Smooth muscle cell of the brain vasculature (primary cell): ENCODE measurements around the gene UBN1.

Experiments used
- DNase-seq: peaks from one replicate; pipeline ENCODE4 v3.0.0-alpha.2; 2012; ENCODE audit warnings: low read depth, low spot score

UBN1 gene

DNA sequence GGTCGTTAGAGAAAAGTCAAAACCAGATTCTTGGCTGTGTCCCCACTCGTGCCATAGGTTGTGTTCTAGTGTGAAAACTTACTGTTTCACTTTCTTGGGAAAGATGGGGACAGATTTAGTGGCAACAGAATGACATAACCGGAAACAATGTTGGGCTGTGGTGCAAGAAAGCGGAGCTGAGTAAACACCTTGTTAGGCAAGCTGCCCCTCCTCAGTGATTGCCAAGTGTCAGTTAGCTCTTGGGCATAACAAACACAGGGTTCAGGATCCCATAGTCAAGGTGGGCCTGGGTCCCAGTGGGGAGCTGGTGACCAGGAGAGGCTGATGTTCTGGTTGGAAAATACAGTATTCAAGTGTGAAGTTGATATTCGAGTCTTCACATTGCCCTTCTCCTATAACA, 15.4 kb downstream of the UBN1 start:
- no peak for DNase-seq

DNA sequence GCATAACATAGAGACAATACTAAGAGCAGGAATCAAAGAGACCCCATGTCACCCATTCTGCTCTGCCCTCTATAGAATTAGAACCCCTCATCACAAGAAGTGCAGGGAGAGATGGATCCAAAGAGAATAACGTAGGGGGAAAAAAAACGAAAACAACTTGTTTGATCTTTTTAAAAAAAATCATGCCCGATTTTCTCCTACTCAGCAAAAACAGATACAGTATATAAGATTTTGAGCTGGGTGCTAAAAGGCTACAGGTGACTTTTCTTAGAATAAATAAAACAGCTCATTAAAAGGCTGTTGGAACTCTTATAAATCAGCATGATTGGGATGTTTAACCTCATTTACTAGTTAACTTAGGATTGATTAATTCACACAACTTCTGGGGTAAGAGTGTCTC, 17.4 kb downstream of the UBN1 start:
- DNase-seq, result no peak

DNA sequence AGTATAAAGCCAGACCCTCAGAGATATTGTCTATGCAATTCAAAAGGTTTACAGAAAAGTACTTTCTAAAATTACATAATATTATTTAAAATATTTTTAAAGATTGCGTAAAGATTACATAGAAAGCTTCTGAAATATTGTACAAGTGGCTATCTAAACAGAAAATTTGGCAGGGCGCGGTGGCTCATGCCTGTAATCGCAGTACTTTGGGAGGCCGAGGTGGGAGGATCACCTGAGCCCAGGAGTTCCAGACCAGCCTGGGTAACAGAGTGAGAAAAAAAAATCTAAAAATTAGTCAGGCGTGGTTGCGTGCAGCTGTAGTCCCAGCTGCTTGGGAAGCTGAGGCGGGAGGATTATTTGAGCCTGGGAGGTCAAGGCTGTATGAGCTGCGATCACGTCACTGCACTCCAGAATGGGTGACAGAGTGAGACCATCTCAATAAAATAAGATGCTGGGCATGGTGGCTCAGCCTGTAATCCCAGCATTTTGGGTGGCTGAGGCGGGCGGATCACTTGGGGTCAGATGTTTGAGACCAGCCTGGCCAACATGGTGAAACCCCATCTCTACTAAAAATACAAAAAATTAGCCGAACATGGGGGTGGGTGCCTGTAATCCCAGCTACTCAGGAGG, 18.1 kb downstream of the UBN1 start:
- DNase-seq, result no peak

DNA sequence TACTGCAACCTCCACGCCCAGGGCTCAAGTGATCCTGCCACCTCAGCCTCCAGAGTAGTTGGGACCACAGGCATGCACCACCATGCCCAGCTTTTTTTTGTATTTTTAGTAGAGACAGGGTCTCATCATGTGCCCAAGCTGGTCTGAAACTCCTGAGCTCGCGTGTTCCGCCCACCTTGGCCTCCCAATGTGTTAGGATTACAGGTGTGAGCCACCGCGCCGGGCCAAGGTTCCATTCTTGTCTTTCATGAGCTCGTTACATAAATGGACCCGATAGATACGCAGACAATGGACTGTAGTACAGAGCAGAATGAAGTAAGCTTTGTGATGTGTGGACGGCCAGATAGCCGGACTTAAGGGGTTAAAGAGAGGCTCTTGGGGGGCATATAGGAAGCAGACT, 19.3 kb downstream of the UBN1 start:
- no peak for DNase-seq

DNA sequence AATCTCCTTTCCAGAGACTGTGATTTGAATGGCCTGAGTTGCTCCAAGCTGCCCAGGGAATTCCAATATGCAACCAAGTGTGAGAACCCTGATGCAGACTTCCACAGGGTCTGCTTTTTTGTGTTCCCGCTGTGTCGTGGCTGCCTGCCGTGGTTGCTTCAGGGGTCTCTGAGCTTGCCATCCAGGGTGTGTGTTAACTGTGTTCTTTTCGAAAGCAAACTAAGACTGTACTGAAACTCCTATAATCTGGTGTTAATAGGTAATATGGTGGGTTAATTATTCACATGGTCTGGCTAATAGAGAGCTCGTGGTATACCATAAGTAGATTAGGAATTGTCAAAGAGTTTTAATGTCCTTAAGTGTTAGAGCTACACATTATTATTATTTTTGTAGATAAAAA, 20.7 kb downstream of the UBN1 start:
- DNase-seq, result no peak

DNA sequence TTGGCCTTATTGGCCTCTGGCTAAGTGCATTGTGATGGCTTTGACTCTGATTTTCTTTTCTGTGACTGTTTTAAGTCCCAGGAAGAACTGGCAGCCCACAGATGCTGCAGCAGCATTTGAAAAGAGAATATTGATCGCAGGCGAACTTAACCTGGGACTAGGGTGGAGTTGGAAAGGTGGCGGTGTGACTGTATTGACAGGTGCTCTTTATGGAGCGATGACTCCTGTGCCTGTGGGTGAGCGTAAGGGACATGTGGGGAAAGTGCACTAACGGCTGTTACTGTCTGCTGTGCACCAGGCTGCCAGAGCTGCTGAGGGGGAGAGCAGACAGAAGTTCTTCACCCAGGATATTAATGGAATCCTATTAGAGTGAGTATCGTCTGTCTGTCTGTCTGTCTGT, 21.3 kb downstream of the UBN1 start:
- no peak for DNase-seq

DNA sequence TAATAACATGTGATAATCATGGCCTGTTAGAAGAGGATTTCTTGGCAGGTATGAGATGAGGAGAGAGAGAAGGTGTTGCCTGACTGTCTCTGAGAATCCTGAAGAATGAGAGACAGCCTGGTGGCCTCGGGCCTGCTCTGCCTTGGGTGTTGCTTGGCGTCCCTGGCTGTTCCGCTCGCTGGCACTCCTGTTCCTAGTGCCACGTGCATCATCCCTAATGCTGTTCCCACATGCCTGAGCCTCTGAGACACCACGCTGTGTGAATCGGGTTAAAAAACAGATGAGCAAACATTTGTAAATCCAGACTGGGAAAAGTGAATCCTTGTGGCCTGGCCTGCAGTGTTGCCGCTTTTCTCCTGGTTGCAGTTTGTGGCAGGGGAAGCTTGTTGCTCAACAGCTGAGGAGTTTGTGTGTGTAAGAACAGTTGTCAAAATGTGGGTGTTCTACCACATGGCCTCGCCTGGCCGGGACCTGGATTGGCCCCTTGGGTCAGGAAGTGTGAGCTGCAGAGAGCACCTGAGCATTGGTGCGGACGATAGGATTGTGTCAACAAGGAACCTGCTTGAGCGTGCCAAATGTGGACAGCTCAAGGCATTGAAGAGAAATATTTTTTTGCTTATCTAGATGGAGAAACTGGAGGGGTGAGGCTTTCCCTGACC, 22.0 kb downstream of the UBN1 start:
- no peak for DNase-seq

DNA sequence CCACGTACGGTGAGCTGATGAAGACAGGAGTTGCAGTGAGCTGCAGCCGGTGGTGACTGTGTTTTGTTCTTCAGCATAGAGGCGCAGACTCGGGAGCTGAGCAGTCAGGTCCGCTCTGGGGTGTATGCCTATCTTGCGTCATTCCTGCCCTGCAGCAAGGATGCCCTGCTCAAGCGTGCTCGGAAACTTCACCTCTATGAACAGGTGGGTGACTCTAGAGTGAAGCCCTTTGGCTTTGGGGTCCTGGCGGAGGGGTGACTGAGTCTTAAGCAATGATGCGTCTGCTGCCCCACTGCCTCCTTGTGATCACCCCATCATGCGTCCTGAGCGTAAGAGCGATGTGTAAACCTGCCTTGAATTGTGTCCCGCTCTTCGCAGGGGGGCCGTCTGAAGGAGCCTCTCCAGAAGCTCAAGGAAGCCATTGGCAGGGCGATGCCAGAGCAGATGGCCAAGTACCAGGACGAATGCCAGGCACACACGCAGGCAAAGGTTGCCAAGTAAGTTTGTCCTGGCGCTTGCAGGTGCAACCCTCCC, 22.9 kb downstream of the UBN1 start:
- DNase-seq, result no peak

DNA sequence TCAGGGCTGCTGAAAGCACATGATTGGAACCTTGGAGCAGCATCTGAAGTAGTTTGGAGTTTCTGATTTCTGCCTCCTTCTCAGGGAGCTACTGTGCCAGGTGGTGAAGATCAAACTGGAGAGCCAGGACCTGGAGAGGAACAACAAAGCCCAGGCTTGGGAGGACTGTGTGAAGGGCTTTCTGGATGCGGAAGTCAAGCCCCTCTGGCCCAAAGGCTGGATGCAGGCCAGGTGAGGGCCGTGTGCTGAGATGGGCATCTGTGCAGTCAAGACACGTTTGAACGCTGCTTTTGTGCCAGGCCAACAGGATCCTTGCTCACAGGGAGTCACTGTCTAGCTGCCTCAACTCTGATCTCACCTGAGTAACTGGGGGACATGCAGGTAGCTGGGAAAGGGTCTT, 23.8 kb downstream of the UBN1 start:
- DNase-seq, result no peak

DNA sequence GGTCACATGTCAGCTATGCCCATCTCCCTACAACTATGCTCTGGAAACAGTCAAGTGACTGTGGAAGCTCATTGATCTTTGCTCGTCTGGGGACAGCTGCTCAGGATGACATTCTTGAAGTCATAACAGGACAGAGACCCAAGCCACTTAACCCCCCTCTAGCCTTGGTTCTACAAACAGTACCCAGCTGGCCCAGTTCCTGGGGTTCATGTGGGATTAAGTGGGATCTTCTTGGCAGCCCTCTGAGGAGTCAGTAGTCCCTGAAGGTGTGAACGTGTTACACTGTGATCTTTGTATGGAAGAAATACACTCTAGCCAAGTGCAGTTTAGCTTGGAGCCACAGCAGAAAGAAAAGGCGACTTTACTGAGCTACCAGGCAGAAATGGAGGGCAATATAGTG, 25.8 kb downstream of the UBN1 start:
- no peak for DNase-seq

DNA sequence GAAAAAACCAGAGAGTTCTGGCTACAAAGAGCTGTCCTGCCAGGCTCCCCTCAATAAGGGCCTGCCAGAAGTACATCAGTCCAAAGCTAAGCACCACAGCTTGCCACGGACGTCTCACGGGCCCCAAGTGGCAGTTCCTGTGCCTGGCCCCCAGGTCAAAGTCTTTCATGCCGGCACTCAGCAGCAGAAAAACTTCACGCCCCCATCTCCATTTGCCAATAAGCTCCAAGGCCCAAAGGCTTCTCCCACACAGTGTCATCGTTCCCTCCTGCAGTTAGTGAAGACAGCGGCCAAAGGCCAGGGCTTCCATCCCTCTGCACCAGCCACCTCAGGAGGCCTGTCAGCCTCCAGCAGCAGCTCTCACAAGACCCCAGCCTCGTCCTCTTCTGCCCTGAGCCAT, 27.4 kb downstream of the UBN1 start:
- DNase-seq, result no peak

DNA sequence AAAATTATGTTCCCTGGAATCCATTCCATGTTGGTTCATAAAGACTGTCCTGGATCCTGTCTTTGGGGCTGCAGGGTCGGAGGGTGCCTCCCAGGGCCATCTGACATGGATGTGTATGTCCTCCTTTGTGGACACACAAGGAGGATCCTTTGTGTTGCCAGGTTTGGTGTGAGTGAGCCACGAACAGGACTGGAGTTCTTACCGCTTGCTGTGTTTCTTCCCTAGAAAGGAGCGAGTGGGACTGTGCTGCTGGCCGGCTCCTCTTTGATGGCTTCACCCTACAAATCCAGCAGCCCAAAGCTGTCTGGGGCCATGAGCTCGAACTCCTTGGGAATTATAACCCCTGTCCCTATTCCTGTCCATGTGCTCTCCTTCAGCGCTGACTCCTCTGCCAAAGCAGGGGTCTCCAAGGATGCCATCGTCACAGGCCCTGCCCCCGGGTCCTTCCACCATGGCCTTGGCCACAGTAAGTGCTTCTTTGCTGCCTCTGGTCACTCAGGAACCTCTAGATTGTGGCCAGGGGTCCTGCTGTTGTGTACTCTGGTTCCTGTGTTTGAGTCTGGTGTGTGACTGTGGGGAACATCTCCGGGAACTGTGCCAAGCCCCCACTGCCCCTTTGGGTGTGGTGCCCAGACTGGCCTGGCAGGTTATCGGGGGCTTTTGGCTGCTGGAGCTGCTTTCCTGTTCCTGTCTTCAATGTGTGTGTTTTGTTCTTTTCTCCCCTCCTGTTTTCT, 29.5 kb downstream of the UBN1 start:
- DNase-seq, result no peak

DNA sequence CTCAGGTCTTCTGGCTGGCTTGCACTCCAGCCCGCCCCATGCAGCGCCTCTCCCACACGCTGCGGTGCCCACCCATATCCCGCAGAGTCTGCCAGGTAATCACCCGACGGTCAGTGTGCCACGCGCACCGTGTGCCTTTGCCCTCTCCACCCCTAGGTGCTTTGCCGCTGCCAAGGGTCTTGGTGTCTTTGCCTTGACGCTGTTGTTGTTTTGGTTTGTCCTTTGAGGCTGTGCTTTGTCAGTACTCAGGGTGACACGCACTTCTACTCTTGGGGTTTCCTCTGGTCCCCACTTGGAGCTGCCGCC, 30.1 kb downstream of the UBN1 start:
- no peak for DNase-seq

DNA sequence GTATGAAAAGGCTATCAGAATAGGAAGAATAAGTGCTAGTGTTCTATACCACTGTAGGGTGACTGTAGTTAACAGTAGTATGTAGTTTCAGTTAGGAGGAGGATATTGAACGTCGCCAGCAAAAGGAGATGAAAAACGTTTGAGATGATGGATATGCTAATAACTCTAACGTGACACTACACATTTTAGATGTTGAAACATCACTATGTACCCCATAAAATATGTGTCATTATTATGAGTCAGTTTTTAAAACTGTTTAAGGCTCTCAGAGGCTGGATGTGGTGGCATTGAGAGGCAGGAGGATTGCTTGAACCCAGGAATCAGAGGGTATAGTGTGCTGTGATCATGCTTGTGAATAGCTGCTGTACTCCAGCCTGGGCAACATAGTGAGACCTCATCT, 31.8 kb downstream of the UBN1 start:
- no peak for DNase-seq

DNA sequence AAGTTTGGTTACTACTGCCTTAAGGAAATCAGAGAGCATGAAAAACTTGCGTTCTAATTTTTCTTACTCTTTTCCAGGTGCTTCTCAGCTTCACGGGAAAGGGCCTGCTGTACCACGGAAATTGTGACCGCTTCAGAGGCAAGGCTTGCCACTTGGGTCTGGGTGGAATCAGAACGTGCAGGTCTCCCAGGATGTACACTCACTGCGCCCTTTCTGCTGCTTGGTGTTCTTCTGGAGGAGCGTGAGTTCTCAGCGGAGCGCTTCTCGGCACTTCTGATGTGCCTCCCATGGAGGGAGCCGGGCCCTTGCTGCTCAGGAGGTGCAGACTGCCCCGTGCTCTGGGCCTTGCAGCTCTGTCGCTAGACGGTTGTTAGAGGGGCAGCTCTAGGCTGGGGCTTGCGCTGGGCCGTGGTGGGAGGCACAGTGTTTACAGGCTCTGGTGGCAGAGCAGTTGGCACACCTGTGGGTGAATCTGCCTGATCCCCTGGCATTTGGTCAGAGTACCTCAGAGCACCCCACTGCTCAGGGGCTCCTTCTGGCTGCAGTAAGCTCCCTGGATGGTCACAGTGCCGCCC, 32.8 kb downstream of the UBN1 start:
- DNase-seq, result no peak

DNA sequence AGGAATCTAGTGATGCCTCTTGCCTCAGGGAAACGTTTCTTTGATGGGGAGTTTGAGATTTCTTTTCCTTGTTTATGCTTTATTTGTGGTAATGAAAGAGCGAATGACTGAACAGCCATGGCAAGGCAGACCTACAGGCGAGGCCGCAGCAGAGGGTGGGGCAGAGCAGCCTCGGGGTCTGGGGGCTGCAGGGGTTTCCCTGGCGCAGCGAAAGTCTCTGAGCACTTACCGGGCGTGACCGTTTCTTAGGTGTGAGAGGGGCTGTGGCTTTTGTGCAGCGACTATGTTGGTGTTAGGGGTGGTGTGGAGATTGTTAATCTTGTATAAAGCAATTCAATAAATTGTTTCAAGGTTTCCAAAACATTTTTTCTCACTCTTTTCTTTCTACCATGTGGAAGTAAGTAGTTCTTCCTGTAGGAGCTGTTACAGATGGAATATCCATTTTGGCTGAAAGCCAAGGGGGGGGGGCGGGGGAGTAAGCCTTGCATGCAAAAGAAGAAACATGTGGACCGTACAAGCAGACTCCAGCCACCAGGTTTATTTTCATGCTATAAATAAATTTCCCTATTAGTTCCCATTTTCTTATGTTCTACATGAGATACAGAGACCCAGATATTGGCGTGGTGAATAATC, 34.8 kb downstream of the UBN1 start:
- peak; percentile 23 for DNase-seq

DNA sequence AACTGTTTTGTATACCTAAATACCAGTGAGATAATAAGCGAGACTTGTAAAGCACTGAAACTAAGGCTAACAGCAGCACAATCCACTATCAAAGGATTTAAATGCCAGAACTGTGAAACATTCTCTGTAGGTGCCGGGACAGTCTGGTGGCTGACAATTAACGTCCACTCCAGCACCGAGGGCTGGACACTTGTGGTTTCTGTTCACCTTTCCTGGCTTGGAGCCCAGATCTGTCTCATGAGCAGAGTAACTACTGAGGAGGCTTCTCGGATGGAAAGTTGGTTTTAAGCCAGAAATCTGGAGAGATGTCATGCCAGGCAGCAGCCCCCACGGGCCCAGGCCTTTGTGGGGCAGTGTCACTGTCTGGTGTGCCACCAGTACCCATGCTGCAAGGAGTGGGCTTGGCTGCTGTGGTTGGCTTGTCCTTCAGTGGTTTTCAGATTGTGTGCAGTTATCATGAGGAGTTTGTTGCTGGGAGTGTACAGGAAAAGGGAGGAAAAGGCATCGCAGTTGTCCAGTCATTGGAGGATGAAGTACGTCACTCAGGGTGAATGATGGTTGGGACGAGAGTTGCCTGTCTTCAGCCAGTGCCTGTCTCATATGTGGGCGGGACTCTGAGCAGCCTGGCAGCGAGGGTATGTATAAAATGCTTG, 35.5 kb downstream of the UBN1 start:
- peak; percentile 12 for DNase-seq

DNA sequence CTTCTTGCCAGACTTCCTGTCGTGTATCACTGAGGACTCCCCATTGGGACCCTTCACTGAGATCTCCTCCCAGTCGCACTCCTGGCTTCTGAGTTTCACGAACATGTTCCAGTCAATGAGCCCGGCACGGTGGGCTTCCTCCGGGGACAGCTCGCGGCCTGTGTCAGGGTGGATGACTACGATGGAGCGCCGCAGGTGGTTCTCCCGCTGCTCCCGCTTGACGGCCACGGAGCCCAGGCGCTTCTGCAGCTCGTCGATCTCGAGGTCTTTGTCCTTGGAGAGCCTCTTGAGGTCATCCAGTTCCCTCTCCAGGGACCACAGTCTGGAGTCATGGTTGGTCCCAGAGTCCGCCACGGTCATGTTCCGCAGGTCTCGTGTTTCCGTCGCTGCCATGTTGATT, 36.2 kb downstream of the UBN1 start:
- no peak for DNase-seq

DNA sequence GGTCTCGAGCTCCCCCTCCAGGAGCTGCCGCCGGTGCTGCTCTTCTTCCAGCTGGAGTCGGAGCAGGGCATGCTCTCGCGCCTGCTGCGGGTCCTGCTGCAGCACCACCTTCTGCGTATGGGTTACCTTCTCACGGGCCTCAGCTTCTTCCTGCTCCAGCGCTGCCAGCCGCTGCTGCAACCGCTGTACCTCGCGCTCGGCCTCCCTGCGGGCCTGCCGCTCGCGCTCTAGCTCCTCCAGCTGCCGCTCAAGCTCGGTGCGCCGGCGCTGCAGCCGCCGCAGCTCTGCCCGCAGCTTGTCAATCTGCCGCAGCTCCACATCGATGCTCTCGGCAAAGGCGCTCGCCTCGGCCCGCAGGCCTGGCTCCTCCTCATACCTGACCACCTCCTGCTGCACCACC, 36.9 kb downstream of the UBN1 start:
- DNase-seq, result no peak

DNA sequence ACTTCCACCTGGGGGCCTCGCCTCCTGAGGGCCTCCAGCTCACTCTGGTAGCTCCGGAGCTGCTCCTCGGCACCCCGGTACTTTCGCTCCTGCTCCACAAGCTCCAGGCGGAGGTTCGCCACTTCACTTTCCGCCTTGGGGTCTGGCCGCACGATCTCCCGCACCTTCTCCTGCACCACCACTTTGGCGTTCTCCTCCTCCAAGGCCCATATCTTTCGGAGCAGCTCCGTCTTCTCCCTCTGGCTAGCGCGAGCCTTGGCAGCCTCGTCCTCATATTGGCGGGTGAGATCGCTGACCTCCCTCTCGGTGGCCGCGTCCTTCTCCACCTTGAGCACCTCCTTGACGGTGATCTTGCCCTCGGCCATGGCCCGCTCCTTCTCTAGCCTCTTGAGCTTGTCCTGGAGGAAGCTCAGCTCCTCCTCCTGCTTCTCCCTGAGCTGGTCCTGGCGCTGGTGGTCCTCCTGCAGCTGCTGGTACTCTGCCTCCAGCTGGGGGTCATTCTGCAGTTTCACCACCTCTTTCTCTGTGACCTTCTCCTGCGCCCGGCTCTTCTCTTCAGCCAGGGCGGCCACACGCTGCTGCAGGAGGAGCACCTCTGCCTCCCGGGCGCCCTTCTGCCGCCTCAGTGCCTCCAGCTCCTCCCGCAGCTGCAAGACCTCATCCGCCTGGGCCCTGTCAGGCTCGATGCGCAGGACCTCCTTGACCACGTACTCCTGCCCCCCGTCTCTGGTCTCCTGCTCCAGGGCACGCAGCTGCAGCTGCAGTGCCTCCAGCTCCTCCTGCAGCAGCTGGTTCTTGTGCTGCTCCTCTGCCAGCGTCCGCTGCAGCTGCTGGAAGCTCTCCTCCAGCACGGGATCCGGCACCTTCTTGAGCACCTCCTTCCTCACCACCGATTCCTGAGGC, 37.9 kb downstream of the UBN1 start:
- no peak for DNase-seq

DNA sequence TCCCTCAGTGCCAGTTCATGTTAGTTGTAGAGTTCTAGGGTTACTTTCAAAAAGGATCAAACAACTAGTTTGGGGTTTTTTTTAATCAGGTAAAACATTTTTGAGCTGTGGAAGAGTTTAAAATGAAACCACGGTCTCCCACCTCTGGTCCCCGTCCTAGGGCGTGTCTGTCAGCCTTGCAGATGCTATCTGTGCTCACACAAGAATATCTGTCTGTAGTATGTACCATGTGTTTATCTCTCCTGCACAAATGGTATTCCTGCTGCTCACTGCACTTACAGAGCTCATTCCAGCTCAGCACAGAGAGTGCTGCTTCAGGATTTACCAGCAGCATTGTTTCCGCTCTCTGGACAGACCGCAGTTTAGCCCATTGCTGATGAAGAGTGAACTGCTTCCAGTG, 38.9 kb downstream of the UBN1 start:
- no peak for DNase-seq
